HepG2 (cell line): ENCODE measurements around the gene RALB. TPM values are rescaled to one million over a fixed set of nuclear protein-coding genes. Genes with fewer than 3 reads are reported as not detected.
A peak's percentile ranks its signal among the peaks of the same experiment; 100 is the strongest.
"Not testable (repeated sequence)": the region's sequence is repeated elsewhere in the genome, so short reads cannot be mapped to it uniquely, and the experiment has no call there.

Experiments
- ATAC-seq: fragments of 200-7000 bp; cut with Tn5 transposase; 3 replicates; pipeline ENCODE4 v1.9.1; 2020; ENCODE audit warnings: mild to moderate bottlenecking, moderate library complexity
- BruUV-seq: library from RNA; stranded (reverse); fragments of 400-500 nt; replicated peaks from 2 replicates; lab custom pipeline; 2021; lab: Mats Ljungman, UMichigan
- CTCF ChIA-PET: fragments of 300-600 bp; formaldehyde crosslinking; extraction: SDS; loops from one replicate; lab custom pipeline; 2021; ENCODE audit warnings: low total read pairs, inconsistent platforms, low intra/inter-chr PET ratio; lab: Yijun Ruan, JAX
- POLR2A ChIA-PET: fragments of 350-600 bp; sonication (Branson Sonifier 250); formaldehyde crosslinking; loops from one replicate; lab custom pipeline; 2020; ENCODE audit warnings: antibody characterized with exemption, inconsistent platforms; lab: Yijun Ruan, JAX
- DNase-seq: peaks from one replicate; pipeline ENCODE4 v3.0.0-alpha.2; 2015; ENCODE audit warnings: low spot score
- FAIRE-seq: peaks from 3 replicates; lab custom pipeline; 2011; peaks lifted over from hg19 to GRCh38; lab: Jason Lieb, UNC
- H2AFZ ChIP-seq: one replicate; pipeline ENCODE4 v1.6.1; 2011; ENCODE audit warnings: low read length, inconsistent platforms
- H3K27ac ChIP-seq: fragments of 300-600 bp; 3 replicates; pipeline ENCODE4 v1.8.0; 2011; ENCODE audit warnings: mixed run types, mild to moderate bottlenecking, mixed read lengths, low read length, inconsistent platforms; ENCODE audit not compliant: insufficient read depth; ENCODE audit errors: extremely low read length
- H3K27me3 ChIP-seq, 2 experiments: fragments of 200-600 bp in 1 of 2; 2 replicates in 1 of 2; 3 replicates in 1 of 2; pipeline versions ENCODE4 v1.6.0 to v1.8.0; 2011; ENCODE audit warnings: low read length in 2 of 2, mild to moderate bottlenecking in 2 of 2, moderate library complexity in 2 of 2, inconsistent platforms in 1 of 2; ENCODE audit not compliant: insufficient read depth in 2 of 2, control insufficient read depth in 1 of 2
- H3K36me3 ChIP-seq, 2 experiments: fragments of 200-600 bp in 1 of 2; replicated peaks in 1 of 2; 2 replicates in 1 of 2; 3 replicates in 1 of 2; pipeline versions ENCODE4 v1.5.1 to v1.8.0; 2011; ENCODE audit warnings: low read length in 2 of 2, inconsistent platforms in 1 of 2; ENCODE audit not compliant: insufficient read depth in 2 of 2, control insufficient read depth in 1 of 2
- H3K4me1 ChIP-seq: 2 replicates; pipeline ENCODE4 v1.5.1; 2012; ENCODE audit warnings: low read length, inconsistent platforms; ENCODE audit not compliant: insufficient read depth
- H3K4me2 ChIP-seq: 2 replicates; pipeline ENCODE4 v1.6.0; 2011; ENCODE audit warnings: low read depth, low read length, inconsistent platforms
- H3K4me3 ChIP-seq, 3 experiments: fragments of 200-600 bp in 1 of 3; sonication (generic), shearing (Covaris generic) in 1 of 3; replicated peaks in 1 of 3; 2 replicates each; pipeline ENCODE4 v1.5.1; 2011 to 2016; ENCODE audit warnings: low read length in 3 of 3, inconsistent platforms in 2 of 3, low read depth in 2 of 3, mild to moderate bottlenecking in 2 of 3, control low read depth in 1 of 3, mixed read lengths in 1 of 3; ENCODE audit not compliant: insufficient read depth in 1 of 3
- H3K79me2 ChIP-seq: one replicate; pipeline ENCODE4 v1.6.1; 2011; ENCODE audit warnings: low read length, inconsistent platforms; ENCODE audit not compliant: insufficient read depth
- H3K9ac ChIP-seq: 2 replicates; pipeline ENCODE4 v1.6.0; 2011; ENCODE audit warnings: mild to moderate bottlenecking, low read depth, low read length, inconsistent platforms; ENCODE audit not compliant: insufficient read depth
- H3K9me3 ChIP-seq: 2 replicates; pipeline ENCODE4 v1.5.1; 2012; ENCODE audit warnings: mild to moderate bottlenecking, low read length
- H4K20me1 ChIP-seq: 2 replicates; pipeline ENCODE4 v1.6.0; 2011; ENCODE audit warnings: inconsistent platforms, mild to moderate bottlenecking, low read length, moderate library complexity; ENCODE audit not compliant: insufficient read depth
- POLR2G ChIP-seq: fragments of 200-400 bp; formaldehyde crosslinking; IDR thresholded peaks from 2 replicates; pipeline ENCODE4 v1.6.1; 2018; ENCODE audit warnings: mild to moderate bottlenecking, low read depth, low read length, moderate library complexity
- RAD21 ChIP-seq: fragments of 450-650 bp; formaldehyde crosslinking; IDR thresholded peaks from 2 replicates; pipeline ENCODE4 v1.5.0; 2020; ENCODE audit warnings: mild to moderate bottlenecking
- ZBTB33 ChIP-seq: sonication (generic); formaldehyde crosslinking; IDR thresholded peaks from 2 replicates; pipeline ENCODE4 v1.4.0; 2020; ENCODE audit warnings: missing genetic modification reagents
- ZMAT3 ChIP-seq: sonication (generic); formaldehyde crosslinking; conservative IDR thresholded peaks from 2 replicates; pipeline ENCODE4 v1.7.0; 2021; ENCODE audit warnings: missing genetic modification reagents
- WGBS: methylation state at CpG from one replicate; pipeline ENCODE4 v1.1.6; 2017; ENCODE audit warnings: low lambda C conversion rate; 5-methylcytosine and 5-hydroxymethylcytosine counted together
- in situ Hi-C: cut with HindIII; loops from 2 replicates; pipeline ENCODE4 v1.10.0; 2017; ENCODE audit warnings: low pct_unique_long_range_greater_than_20kb; ENCODE audit not compliant: extremely low pct_ligation_motif_present
- intact Hi-C: fragments of 100-400 bp; cut with micrococcal nuclease; formaldehyde crosslinking; loops from one replicate; pipeline ENCODE4 v1.10.0; 2022; ENCODE audit not compliant: unreplicated experiment
- polyA plus RNA-seq, 8 experiments: library from polyadenylated mRNA; depleted of rRNA in 3 of 8; stranded (reverse) in 7 of 8; unstranded in 1 of 8; fragments of >200 nt; fragmentation: Illumina TruSeq in 4 of 8; extraction: Trizol in 4 of 8; gene quantifications; 2 replicates each; pipeline versions ENCODE4 v1.2.1 to v1.2.3, GENCODE V29; 2011 to 2016; ENCODE audit warnings: low read depth in 4 of 8, missing spikeins in 1 of 8, mixed read lengths in 1 of 8; ENCODE audit not compliant: insufficient read depth in 1 of 8
- total RNA-seq, 5 experiments: library from RNA; depleted of rRNA; stranded (reverse); fragments of >200 nt; fragmentation: Illumina TruSeq; extraction: Trizol; gene quantifications; 2 replicates each; pipeline ENCODE4 v1.2.3, GENCODE V29; 2016; ENCODE audit warnings: low read depth in 1 of 5

RALB gene
- total and polyA plus RNA-seq, 2 of the 13 experiments (the other 11 are each of a cell fraction or from before 2014, with no cell fraction given) = 37.8 to 43.2 TPM

GRCh38 chr2:120258196-120258595 is 5.5 kb downstream of the RALB start (continued):
- TF ChIP-seq ZMAT3 (CRISPR knock-in tag) (no peak), ZBTB33 (CRISPR knock-in tag) (peak; percentile 42; the same call in 1 of the 2 replicates)

GRCh38 chr2:120259939-120260338 is 7.3 kb downstream of the RALB start:
- H3K4me3 ChIP-seq, H4K20me1 ChIP-seq, H3K27me3 ChIP-seq, H3K36me3 ChIP-seq, ATAC-seq, H3K27ac ChIP-seq, POLR2A ChIA-PET, DNase-seq, H3K4me2 ChIP-seq, BruUV-seq, H2AFZ ChIP-seq, H3K9ac ChIP-seq, CTCF ChIA-PET, FAIRE-seq, H3K9me3 ChIP-seq, in situ Hi-C loops: not testable (repeated sequence)
- Histone ChIP-seq H3K79me2 (peaks cover 37% of the 10 kb centered on the region), H3K4me1 (peaks cover 36% of the 10 kb centered on the region)
- over 99% methylated on average over 9 of the region's 15 CpGs for WGBS
- intact Hi-C loops = loop anchor here (10.0 kb wide), 1 partner anchor 305 kb away; no protein-coding TSS in a partner anchor

GRCh38 chr2:120260736-120261135 is 8.1 kb downstream of the RALB start:
- H3K27me3 ChIP-seq = no peaks in the 10 kb centered on the region
- no peaks in the 10 kb centered on the region for H4K20me1 ChIP-seq
- no peak overlapping the region for H3K27ac ChIP-seq
- CTCF ChIA-PET = no interaction called here
- no peak overlapping the region for H3K4me3 ChIP-seq
- no peak for TF ChIP-seq POLR2G
- TF ChIP-seq RAD21 (CRISPR knock-in tag) = no peak
- TF ChIP-seq, all 625 proteins: peak for 0
- BruUV-seq = no TSS peak
- no peak for DNase-seq
- Histone ChIP-seq H3K4me1 (peaks cover 32% of the 10 kb centered on the region), H3K79me2 (peaks cover 35% of the 10 kb centered on the region), H3K9me3 (peaks cover 5% of the 10 kb centered on the region; the same call in 1 of the 2 replicates), H3K4me2 (no peak overlapping the region), H2AFZ (no peak overlapping the region), H3K36me3 (no peaks in the 10 kb centered on the region), H3K9ac (no peak overlapping the region)
- no peak for FAIRE-seq
- POLR2A ChIA-PET = no interaction called here
- WGBS = 97% methylated on average over 5 of the region's 5 CpGs
- no peak for ATAC-seq
- intact Hi-C loops = no loop called here
- in situ Hi-C loops = no loop called here
